ENCODE data around the gene DGKB. TPM values are rescaled to one million over a fixed set of nuclear protein-coding genes. Genes with fewer than 3 reads are reported as not detected.

DGKB gene
- polyA plus RNA-seq, 1 of the 3 experiments (the other 2 are of a cell fraction) = 2.1 TPM

GRCh38 chr7:14287398-14287797, 615.2 kb downstream of the DGKB start:
- DNase-seq = no peak
- POLR2A ChIA-PET = no interaction called here
- Histone ChIP-seq H3K4me3 (ENCODE audit: low read depth in 2 of 2, low read length in 1 of 2) (no peak overlapping the region), H3F3A (replicated peaks; ENCODE audit: insufficient read depth) (no peaks in the 10 kb centered on the region), H3K9ac (no peak overlapping the region), H3K79me2 (ENCODE audit: insufficient read depth) (no peaks in the 10 kb centered on the region), H3K27ac (ENCODE audit: low read depth in 2 of 2, low read length in 1 of 2) (no peak overlapping the region), H3K9me3 (no peaks in the 10 kb centered on the region), H3K27me3 (ENCODE audit: insufficient read depth) (no peaks in the 10 kb centered on the region), H3K9me2 (no peaks in the 10 kb centered on the region), H4K20me1 (ENCODE audit: insufficient read depth) (no peaks in the 10 kb centered on the region), H3K4me2 (no peak overlapping the region), H2AFZ (ENCODE audit: low read depth) (no peak overlapping the region), H3K4me1 (ENCODE audit: control insufficient read depth in 1 of 2, insufficient read depth in 2 of 2, low read depth in 1 of 2, low read length in 1 of 2) (no peaks in the 10 kb centered on the region; a peak in 2 of 4 replicates), H3K36me3 (replicated peaks in 1 of 2; ENCODE audit: control insufficient read depth in 1 of 2, insufficient read depth in 2 of 2, low read length in 1 of 2) (no peaks in the 10 kb centered on the region)
- WGBS (ENCODE audit: low lambda C conversion rate) = 95% methylated on average over 2 of the region's 2 CpGs
- CTCF ChIA-PET = interaction anchor here (1.0 kb wide), 1 partner anchor 298 kb away, joined by 3 read pairs; the partner anchor contains the start of gene ETV1
- TF ChIP-seq NRF1 (IDR thresholded peaks at IDR 0.05; ENCODE audit: low read depth, low read length) (no peak), TEAD4 (IDR thresholded peaks at IDR 0.05; ENCODE audit: borderline replicate concordance, insufficient read depth) (no peak), MAX (IDR thresholded peaks at IDR 0.05; ENCODE audit: low read depth) (no peak), IRF3 (IDR thresholded peaks at IDR 0.05; ENCODE audit: low read depth, low read length) (no peak), USF1 (IDR thresholded peaks at IDR 0.05; ENCODE audit: borderline replicate concordance, low read depth) (no peak), FOXJ3 (CRISPR knock-in tag; IDR thresholded peaks at IDR 0.05) (no peak), PBX3 (IDR thresholded peaks at IDR 0.05) (no peak), POLR2AphosphoS5 (IDR thresholded peaks at IDR 0.05; ENCODE audit: low read depth, low read length) (no peak), NFIC (IDR thresholded peaks at IDR 0.05; ENCODE audit: borderline replicate concordance) (no peak), TCF12 (IDR thresholded peaks at IDR 0.05) (no peak), JUND (IDR thresholded peaks at IDR 0.05) (no peak), SIN3A (IDR thresholded peaks at IDR 0.05; ENCODE audit: borderline replicate concordance, low read depth, low read length) (no peak), REST (IDR thresholded peaks at IDR 0.05; ENCODE audit: low read depth, low read length) (no peak), EP300 (IDR thresholded peaks at IDR 0.05; ENCODE audit: borderline replicate concordance in 1 of 2, low read depth in 1 of 2, low read length in 1 of 2) (no peak), RCOR1 (IDR thresholded peaks at IDR 0.05; ENCODE audit: low read length) (no peak), USF2 (IDR thresholded peaks at IDR 0.05; ENCODE audit: borderline replicate concordance, low read depth, low read length) (no peak)

All from SK-N-SH (cell line).